Astrocyte of the spinal cord (primary cell): Measurements from ENCODE around the gene LHFPL2.
A peak's percentile ranks its signal among the peaks of the same experiment; 100 is the strongest.

Source experiments
- DNase-seq: peaks from one replicate; pipeline ENCODE4 v3.0.0; 2011; ENCODE audit warnings: low read depth, low spot score
- H3K4me3 ChIP-seq: 2 replicates; pipeline ENCODE4 v1.5.1; 2011; ENCODE audit warnings: low read depth, mild to moderate bottlenecking, low read length, moderate library complexity
- CTCF ChIP-seq: IDR thresholded peaks from 2 replicates; pipeline ENCODE4 v1.5.1; 2012; ENCODE audit warnings: low read depth, mild to moderate bottlenecking, low read length, inconsistent platforms
- in situ Hi-C: cut with HindIII; loops from 2 replicates; pipeline ENCODE4 v1.10.0; 2017; ENCODE audit warnings: low sequenced_read_pairs

The LHFPL2 gene

DNA sequence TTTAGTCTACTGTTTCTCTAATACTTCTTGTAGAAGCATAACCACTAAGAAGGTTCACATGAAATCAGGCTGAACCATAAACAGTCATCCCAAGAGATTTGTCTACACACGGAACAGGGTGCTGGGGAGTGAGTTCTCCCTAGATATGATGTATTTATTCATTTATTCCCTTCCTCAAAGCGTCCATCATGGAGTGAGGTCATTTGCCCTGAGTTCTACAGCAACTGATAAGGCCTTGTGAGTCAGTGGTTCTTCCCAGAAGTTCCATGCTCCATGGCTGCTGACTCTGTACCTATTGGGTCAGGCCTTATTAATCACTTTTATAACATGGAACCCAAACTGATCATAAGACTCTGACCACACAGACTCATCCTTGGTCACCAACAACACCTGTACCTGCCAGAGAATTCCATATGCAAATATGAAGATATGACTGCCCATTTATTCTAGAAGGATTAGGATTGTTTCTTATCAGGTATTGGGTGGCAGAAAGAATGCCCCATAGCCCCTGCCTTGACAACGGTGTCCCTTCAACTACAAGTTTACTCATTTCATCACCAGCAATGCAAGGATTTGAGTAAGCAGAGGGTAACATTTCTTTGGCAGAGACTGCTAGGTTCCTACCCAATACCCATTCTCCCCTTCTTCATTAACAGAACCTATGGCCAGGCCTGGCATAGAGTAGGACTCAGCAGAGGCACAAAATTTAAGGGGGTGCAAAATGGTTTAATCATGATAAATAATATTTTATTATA is 118.1 kb downstream of the LHFPL2 start:
- no peak for TF ChIP-seq CTCF
- in situ Hi-C loops = loop anchor here (25.0 kb wide), 1 partner anchor 432 kb away; no protein-coding TSS in a partner anchor
- peak; percentile 81 for DNase-seq
- no peak overlapping the region for H3K4me3 ChIP-seq

DNA sequence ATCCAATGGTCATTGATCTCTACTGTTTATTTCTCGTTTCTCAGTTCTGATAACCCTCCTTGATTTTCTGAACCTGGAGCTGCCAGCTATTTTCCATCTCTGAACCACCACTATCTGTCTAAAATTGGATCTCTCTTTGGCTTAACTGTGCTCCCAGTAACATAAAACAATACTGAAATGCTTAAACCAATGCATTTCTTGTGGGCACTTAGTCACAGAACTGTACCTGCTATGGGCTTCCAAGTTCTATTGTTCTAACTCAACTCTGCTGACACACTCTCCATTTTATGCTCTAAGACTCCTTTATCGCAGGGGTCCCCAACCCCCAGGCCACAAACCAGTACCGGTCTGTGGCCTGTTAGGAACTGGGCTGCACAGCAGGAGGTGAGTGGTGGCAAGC is 120.6 kb downstream of the LHFPL2 start:
- H3K4me3 ChIP-seq = no peak overlapping the region
- TF ChIP-seq CTCF = no peak
- DNase-seq = peak; percentile 52
- in situ Hi-C loops = loop anchor here (25.0 kb wide), 1 partner anchor 434 kb away; no protein-coding TSS in a partner anchor

DNA sequence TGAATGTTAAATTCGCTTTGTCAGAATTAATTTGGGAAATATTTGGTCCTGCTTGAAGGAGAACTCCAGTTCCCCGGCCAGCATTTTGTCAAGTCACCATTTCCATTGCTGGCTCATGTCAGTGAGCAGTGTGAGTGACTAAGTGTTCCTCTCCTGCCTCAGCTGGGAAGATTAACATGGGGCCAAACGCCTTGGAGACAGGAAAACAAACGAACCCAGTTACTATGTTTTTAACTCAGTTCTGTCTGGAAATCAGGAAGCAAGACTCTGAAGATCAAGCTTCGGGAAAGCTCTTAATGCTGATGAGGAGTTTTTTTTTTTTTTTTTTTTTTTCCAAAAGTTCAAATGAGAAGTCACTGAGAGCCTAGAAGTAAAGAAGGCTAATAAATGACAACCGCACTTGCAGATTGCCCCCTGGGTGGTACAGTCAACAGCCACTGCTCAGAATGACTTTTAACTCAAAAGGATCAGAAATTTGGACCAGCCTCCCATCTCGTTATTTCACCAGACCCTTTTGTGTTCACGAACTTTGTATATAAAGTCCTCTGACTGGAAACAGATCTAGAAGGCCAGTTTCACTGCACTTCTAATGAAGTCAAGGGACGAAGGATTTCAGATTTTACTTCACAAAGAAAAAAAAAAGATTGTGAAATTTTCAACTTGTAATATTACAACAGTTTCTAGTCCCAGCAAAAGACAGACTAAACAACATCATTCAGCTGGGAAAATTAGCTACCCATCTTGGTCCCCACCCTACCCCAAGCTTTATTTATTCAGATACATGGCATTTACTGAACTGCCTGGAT is 121.3 kb downstream of the LHFPL2 start:
- TF ChIP-seq CTCF = no peak
- DNase-seq = peak; percentile 96
- in situ Hi-C loops = loop anchor here (25.0 kb wide), 1 partner anchor 435 kb away; no protein-coding TSS in a partner anchor

GRCh38 chr5:78526049-78526525 is 122.5 kb downstream of the LHFPL2 start:
- in situ Hi-C loops = loop anchor here (25.0 kb wide), 1 partner anchor 436 kb away; no protein-coding TSS in a partner anchor
- DNase-seq = peak; percentile 78
- no peak overlapping the region for H3K4me3 ChIP-seq
- no peak for TF ChIP-seq CTCF

More for the DNA sequence above, 121.3 kb downstream of the LHFPL2 start:
- H3K4me3 ChIP-seq = no peak overlapping the region

DNA sequence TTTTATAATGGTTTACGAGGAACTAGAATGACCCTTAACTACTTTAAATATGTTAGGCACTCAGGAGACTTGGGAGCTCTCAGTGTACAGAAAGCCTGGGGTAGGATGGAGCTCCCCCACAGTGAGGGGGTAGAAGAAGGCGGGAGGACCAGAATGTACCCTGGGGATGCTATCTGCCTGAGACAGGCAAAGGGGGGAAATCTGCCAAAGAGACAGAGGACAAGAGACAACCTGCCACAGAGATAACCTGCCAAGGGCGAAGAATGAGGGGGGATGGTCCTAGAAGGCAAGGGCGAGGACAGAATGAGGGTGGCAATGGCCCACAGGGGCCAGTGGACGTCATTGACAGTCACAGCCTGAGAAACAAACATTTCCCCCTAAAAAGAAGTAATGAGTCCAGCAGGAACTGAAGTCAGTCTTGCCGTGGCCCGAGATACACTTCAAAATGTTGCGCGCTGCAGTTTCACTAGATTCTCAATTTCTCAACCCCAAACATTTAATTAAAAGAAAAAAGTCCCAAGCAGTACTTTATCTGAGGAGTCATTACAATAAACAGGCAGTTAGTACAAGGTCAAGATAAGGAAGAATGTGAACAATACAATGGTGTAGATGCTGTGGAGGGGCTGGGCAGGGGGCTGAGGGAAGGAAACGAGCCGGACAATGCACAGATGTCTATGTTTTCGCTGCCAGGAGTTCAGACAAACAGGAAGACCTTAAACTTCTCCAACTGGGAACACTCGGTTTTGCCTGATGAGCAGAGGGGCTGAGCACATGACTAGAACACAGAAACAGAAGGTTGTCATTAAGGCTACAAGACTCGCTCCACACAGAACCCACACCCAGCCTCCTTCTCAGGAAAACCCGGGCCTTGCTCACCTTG is 125.0 kb downstream of the LHFPL2 start:
- H3K4me3 ChIP-seq = no peak overlapping the region
- TF ChIP-seq CTCF = no peak
- in situ Hi-C loops = no loop called here
- peak; percentile 38 for DNase-seq
